ENCODE results near the gene PRR19.

- TF ChIP-seq CTCF (conservative IDR thresholded peaks at IDR 0.05; ENCODE audit: low read length), result no peak
- no peak for TF ChIP-seq EZH2phosphoT487 (IDR thresholded peaks at IDR 0.05; ENCODE audit: borderline replicate concordance, low read depth, low read length)
These were observed 25.4 kb downstream of the PRR19 start for GRCh38 chr19:42327381-42327780.
